Lower leg skin (tissue), 3 donors: ENCODE measurements around the gene SEC63.

Experiments used
- POLR2A ChIP-seq, 2 donors: fragments of 450-650 bp; IDR thresholded peaks; one replicate each; pipeline ENCODE4 v1.6.1; 2016 to 2017; ENCODE audit warnings: antibody characterized with exemption in 2 of 2, mild to moderate bottlenecking in 1 of 2, moderate library complexity in 1 of 2
- TF ChIP-seq, protein P1 (sequence below), 3 donors: fragments of 450-650 bp; IDR thresholded peaks; one replicate each; pipeline ENCODE4 v1.5.1; 2016; ENCODE audit warnings: antibody characterized with exemption in 3 of 3, mild to moderate bottlenecking in 3 of 3, moderate library complexity in 2 of 3

DNA sequence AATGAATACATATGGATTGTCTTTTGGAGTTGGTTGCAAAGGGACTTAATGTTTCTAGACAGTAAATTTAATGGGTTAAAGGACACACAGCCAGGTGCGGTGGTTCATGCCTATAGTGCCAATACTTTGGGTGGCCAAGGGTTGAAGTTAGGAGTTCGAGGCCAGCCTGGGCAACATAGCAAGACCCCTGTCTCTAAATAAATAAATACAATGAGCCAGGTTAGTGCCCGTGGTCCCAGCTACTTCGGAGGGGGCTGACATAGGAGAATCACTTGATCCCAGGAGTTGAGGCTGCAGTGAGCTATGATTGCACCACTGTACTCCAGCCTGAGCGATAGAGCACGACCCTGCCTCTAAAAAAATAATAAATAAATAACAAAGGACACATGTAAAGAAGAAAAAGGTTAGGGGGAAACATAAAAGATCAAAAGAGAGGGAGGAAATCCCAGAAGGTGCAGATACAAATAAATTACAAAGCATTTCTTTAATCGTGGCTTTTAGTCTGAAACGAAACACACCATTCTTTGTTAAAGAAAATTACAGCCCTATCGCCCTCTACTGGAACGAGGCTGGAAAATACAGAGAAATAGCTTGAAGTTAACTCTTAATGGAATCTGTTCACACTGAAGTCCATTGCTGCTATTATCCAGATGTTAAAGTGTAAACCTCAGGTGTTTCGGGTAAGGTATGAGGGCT, 91.3 kb downstream of the SEC63 start:
- TF ChIP-seq, protein P1, sequence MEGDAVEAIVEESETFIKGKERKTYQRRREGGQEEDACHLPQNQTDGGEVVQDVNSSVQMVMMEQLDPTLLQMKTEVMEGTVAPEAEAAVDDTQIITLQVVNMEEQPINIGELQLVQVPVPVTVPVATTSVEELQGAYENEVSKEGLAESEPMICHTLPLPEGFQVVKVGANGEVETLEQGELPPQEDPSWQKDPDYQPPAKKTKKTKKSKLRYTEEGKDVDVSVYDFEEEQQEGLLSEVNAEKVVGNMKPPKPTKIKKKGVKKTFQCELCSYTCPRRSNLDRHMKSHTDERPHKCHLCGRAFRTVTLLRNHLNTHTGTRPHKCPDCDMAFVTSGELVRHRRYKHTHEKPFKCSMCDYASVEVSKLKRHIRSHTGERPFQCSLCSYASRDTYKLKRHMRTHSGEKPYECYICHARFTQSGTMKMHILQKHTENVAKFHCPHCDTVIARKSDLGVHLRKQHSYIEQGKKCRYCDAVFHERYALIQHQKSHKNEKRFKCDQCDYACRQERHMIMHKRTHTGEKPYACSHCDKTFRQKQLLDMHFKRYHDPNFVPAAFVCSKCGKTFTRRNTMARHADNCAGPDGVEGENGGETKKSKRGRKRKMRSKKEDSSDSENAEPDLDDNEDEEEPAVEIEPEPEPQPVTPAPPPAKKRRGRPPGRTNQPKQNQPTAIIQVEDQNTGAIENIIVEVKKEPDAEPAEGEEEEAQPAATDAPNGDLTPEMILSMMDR (IDR thresholded peaks at IDR 0.05): no peak
- no peak for TF ChIP-seq POLR2A (IDR thresholded peaks at IDR 0.05)
